ENCODE data around the gene MDM1.

The MDM1 gene

DNA sequence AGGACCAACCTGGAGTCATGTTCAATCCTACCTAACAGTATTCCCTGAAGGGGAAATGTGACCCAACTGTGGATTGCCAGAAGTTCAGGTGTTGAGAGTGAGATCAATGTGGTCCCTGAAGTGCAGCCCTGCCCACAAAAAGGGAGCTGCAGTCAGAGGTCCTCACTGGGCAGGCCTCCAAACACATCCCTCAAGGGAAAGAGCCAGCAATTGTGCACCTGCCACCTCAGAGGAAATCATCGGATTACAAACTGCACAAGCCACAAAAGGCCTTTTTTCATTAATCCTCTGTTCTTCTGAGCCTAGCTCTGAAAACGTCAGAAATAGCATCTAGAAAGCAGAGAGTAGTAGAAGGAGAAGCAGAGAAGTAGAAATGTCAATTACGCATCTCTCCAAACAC is 10.8 kb upstream of the MDM1 start:
- Histone ChIP-seq H4K5ac (ENCODE audit: low read length) (no peak overlapping the region), H4K8ac (ENCODE audit: low read depth, low read length) (no peak overlapping the region), H2AK5ac (ENCODE audit: low read length) (no peak overlapping the region), H2BK5ac (ENCODE audit: low read length) (no peak overlapping the region), H3K36me3 (ENCODE audit: control insufficient read depth, insufficient read depth, low read length) (no peaks in the 10 kb centered on the region), H3K56ac (ENCODE audit: low read length) (no peak overlapping the region), H3K4me2 (ENCODE audit: low read length) (no peak overlapping the region), H3K79me1 (ENCODE audit: low read length) (no peaks in the 10 kb centered on the region), H3K4me3 (ENCODE audit: low read length) (no peak overlapping the region), H3K23ac (ENCODE audit: low read length) (no peak overlapping the region), H2BK15ac (replicated peaks; ENCODE audit: low read depth) (no peak overlapping the region), H3K79me2 (ENCODE audit: control insufficient read depth, insufficient read depth, low read length) (no peaks in the 10 kb centered on the region), H3K27ac (ENCODE audit: low read depth, low read length) (no peak overlapping the region), H3K4me1 (ENCODE audit: control insufficient read depth, low read depth, low read length) (no peaks in the 10 kb centered on the region), H2BK120ac (ENCODE audit: low read depth, low read length) (no peak overlapping the region), H3K18ac (ENCODE audit: low read length) (no peak overlapping the region), H3K9ac (ENCODE audit: low read length) (no peak overlapping the region), H3K27me3 (ENCODE audit: insufficient read depth, low read length, poor library complexity) (no peaks in the 10 kb centered on the region), H3K4ac (ENCODE audit: low read depth, low read length) (no peak overlapping the region)
- no peak for DNase-seq
- no CpG with 5 or more reads among the region's 3 CpGs for WGBS (ENCODE audit: extremely low coverage, insufficient coverage, low lambda C conversion rate)

DNA sequence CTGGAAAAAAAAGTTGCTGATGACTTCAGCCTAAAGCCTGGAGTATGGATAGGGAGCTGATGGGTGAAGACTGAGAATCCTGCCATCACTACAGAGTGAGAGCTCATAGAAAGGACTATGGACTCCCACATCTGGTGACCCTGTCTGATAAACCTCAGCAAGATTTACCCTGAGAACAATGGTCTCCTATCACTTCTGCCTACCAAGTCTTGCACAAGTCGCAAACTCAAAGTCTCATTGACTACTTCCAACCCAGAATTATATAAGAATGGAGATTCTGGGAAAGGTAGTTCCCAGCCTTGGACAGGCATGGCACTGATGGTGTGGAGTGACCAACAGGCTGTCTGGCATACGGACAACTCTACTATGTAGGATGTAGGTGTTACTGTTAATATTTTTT is 9.7 kb upstream of the MDM1 start:
- H3K27me3 ChIP-seq (ENCODE audit: insufficient read depth, low read length, poor library complexity) = no peaks in the 10 kb centered on the region
- no peaks in the 10 kb centered on the region for H3K4me1 ChIP-seq (ENCODE audit: control insufficient read depth, low read depth, low read length)
- no CpG with 5 or more reads among the region's 2 CpGs for WGBS (ENCODE audit: extremely low coverage, insufficient coverage, low lambda C conversion rate)
- H3K18ac ChIP-seq (ENCODE audit: low read length) = no peak overlapping the region
- no peak overlapping the region for H2BK5ac ChIP-seq (ENCODE audit: low read length)
- H2AK5ac ChIP-seq (ENCODE audit: low read length) = no peak overlapping the region
- no peak overlapping the region for H3K4me3 ChIP-seq (ENCODE audit: low read length)
- no peak overlapping the region for H3K9ac ChIP-seq (ENCODE audit: low read length)
- no peak overlapping the region for H2BK120ac ChIP-seq (ENCODE audit: low read depth, low read length)
- H4K8ac ChIP-seq (ENCODE audit: low read depth, low read length) = no peak overlapping the region
- no peak overlapping the region for H3K56ac ChIP-seq (ENCODE audit: low read length)
- no peaks in the 10 kb centered on the region for H3K79me1 ChIP-seq (ENCODE audit: low read length)
- DNase-seq = no peak
- no peak overlapping the region for H3K27ac ChIP-seq (ENCODE audit: low read depth, low read length)
- H2BK15ac ChIP-seq (replicated peaks; ENCODE audit: low read depth) = no peak overlapping the region
- H3K23ac ChIP-seq (ENCODE audit: low read length) = no peak overlapping the region
- no peak overlapping the region for H4K5ac ChIP-seq (ENCODE audit: low read length)
- H3K4me2 ChIP-seq (ENCODE audit: low read length) = no peak overlapping the region
- H3K36me3 ChIP-seq (ENCODE audit: control insufficient read depth, insufficient read depth, low read length) = no peaks in the 10 kb centered on the region
- H3K79me2 ChIP-seq (ENCODE audit: control insufficient read depth, insufficient read depth, low read length) = no peaks in the 10 kb centered on the region
- H3K4ac ChIP-seq (ENCODE audit: low read depth, low read length) = no peak overlapping the region

DNA sequence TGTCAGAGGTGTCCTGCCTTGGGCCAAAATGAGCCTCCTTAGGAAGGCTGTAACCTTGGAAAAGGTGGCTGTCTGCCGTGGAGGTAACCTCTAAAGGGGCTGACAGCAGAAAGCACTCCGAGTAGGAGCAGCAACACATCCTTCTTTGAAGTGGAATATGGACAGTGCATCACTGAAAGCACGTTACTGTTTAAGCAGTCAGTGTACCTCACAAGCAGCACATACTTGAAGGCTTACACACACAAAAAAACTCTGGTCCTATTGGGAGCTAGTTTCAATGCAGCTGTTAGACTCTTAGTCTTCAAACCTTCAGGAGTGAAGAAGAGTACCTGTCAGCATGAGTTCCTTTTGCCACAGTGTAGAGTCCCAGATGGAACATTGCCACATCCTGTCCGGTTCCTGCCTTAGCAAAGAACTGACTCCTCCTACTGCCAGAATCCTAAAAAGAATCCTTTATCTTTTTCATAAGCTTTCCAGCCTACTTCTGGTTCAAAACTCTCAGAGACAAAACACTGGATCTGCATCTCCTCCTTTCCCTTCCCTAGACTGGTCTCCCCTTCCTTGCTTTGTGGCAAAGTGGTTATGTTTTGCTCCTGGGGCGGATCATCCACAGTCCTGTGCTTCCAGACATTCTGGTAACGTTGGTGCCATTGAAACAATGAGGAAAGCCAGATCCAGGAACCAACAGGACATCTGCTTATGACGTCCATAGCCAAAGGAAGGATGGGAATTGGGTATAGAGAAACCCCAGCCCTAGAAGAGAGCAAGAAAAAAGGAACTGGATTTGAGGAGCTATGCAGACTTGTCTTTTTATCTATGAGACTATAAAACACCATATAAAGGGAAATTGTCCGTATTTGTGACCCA is 8.5 kb upstream of the MDM1 start:
- Histone ChIP-seq H3K56ac (ENCODE audit: low read length) (no peak overlapping the region), H3K9ac (ENCODE audit: low read length) (no peak overlapping the region), H4K8ac (ENCODE audit: low read depth, low read length) (no peak overlapping the region), H2BK15ac (replicated peaks; ENCODE audit: low read depth) (no peak overlapping the region), H3K23ac (ENCODE audit: low read length) (no peak overlapping the region), H3K4me2 (ENCODE audit: low read length) (no peak overlapping the region), H2BK5ac (ENCODE audit: low read length) (no peak overlapping the region), H3K27ac (ENCODE audit: low read depth, low read length) (no peak overlapping the region), H3K36me3 (ENCODE audit: control insufficient read depth, insufficient read depth, low read length) (no peaks in the 10 kb centered on the region), H3K4me3 (ENCODE audit: low read length) (no peak overlapping the region), H3K79me2 (ENCODE audit: control insufficient read depth, insufficient read depth, low read length) (no peaks in the 10 kb centered on the region), H4K5ac (ENCODE audit: low read length) (no peak overlapping the region), H3K4ac (ENCODE audit: low read depth, low read length) (no peak overlapping the region), H3K79me1 (ENCODE audit: low read length) (no peaks in the 10 kb centered on the region), H3K18ac (ENCODE audit: low read length) (no peak overlapping the region), H3K27me3 (ENCODE audit: insufficient read depth, low read length, poor library complexity) (no peaks in the 10 kb centered on the region), H3K4me1 (ENCODE audit: control insufficient read depth, low read depth, low read length) (no peaks in the 10 kb centered on the region), H2AK5ac (ENCODE audit: low read length) (no peak overlapping the region), H2BK120ac (ENCODE audit: low read depth, low read length) (no peak overlapping the region)
- DNase-seq = no peak
- no CpG with 5 or more reads among the region's 8 CpGs for WGBS (ENCODE audit: extremely low coverage, insufficient coverage, low lambda C conversion rate)

DNA sequence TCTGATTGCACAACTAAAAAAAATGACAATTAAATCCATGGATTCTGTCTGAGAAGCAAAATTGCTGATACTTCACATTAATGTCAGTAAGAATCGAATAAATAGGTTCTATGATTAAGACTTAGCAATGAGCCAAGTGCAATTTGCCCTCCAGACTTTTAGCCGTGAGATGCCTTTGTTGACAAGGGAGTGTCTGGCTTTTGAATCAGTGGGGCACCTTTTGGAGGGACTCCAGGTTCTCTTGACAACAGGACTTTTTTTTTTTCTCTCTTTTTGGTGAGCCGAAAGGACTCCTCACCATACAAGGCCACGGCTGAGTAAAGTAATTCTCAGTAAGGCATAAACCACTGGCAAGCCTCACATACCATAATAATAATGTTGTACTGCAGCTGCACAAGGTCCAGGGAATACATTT is 4.7 kb upstream of the MDM1 start:
- H3K27ac ChIP-seq (ENCODE audit: low read depth, low read length) = no peak overlapping the region
- no peaks in the 10 kb centered on the region for H3K79me1 ChIP-seq (ENCODE audit: low read length)
- no CpG with 5 or more reads among the region's 4 CpGs for WGBS (ENCODE audit: extremely low coverage, insufficient coverage, low lambda C conversion rate)
- no peak for DNase-seq
- H3K4me1 ChIP-seq (ENCODE audit: control insufficient read depth, low read depth, low read length) = no peaks in the 10 kb centered on the region
- H4K5ac ChIP-seq (ENCODE audit: low read length) = no peak overlapping the region
- no peak overlapping the region for H3K4ac ChIP-seq (ENCODE audit: low read depth, low read length)
- H3K9ac ChIP-seq (ENCODE audit: low read length) = no peak overlapping the region
- no peak overlapping the region for H3K4me2 ChIP-seq (ENCODE audit: low read length)
- no peak overlapping the region for H3K4me3 ChIP-seq (ENCODE audit: low read length)
- H2BK15ac ChIP-seq (replicated peaks; ENCODE audit: low read depth) = no peak overlapping the region
- H3K79me2 ChIP-seq (ENCODE audit: control insufficient read depth, insufficient read depth, low read length) = no peaks in the 10 kb centered on the region
- H3K36me3 ChIP-seq (ENCODE audit: control insufficient read depth, insufficient read depth, low read length) = no peaks in the 10 kb centered on the region
- H3K56ac ChIP-seq (ENCODE audit: low read length) = no peak overlapping the region
- H3K23ac ChIP-seq (ENCODE audit: low read length) = no peak overlapping the region
- H2BK120ac ChIP-seq (ENCODE audit: low read depth, low read length) = no peak overlapping the region
- no peak overlapping the region for H3K18ac ChIP-seq (ENCODE audit: low read length)
- H4K8ac ChIP-seq (ENCODE audit: low read depth, low read length) = no peak overlapping the region
- no peak overlapping the region for H2BK5ac ChIP-seq (ENCODE audit: low read length)
- H3K27me3 ChIP-seq (ENCODE audit: insufficient read depth, low read length, poor library complexity) = no peaks in the 10 kb centered on the region
- no peak overlapping the region for H2AK5ac ChIP-seq (ENCODE audit: low read length)

DNA sequence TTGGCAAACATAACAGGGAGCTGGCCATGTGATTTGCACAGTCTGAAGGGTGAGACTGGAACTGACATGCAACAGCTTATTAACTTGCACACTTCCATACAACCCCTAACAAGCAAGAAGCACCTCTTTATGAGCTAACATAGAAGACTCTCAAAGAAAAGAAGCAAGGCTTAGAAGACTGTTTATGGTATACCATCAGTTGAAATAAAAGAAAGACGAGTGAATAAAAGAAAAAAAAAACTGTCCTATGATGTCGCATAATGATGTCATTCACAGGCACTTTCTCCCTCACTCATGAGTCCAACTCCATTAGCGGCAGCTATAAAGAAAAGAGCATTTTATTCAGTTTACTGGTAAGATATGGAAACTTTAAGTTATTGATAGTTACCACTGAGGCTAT is 3.3 kb upstream of the MDM1 start:
- no CpG with 5 or more reads among the region's 3 CpGs for WGBS (ENCODE audit: extremely low coverage, insufficient coverage, low lambda C conversion rate)

DNA sequence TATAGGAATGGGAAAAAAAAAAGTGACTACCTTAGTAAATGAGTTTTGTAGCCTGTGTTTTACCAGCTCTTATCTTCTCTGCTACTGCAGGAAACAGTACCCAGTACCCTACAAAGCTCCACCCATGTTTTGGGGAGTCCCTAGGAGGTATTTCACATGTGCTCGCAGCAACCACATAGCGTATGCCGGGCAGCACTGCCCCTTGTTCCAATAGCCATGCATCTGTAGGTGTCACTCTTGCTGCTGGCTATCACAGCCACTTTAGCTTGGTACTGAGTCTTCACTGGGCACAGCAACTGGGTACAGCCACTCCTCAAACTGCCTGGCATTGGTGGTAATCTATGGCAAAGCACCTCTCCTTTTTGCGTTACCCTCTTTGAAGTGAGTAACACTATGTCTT is 2.0 kb upstream of the MDM1 start:
- no peak overlapping the region for H3K4ac ChIP-seq (ENCODE audit: low read depth, low read length)
- no peaks in the 10 kb centered on the region for H3K4me1 ChIP-seq (ENCODE audit: control insufficient read depth, low read depth, low read length)
- no peak overlapping the region for H3K9ac ChIP-seq (ENCODE audit: low read length)
- H4K8ac ChIP-seq (ENCODE audit: low read depth, low read length) = no peak overlapping the region
- no peak overlapping the region for H3K4me3 ChIP-seq (ENCODE audit: low read length)
- no peak overlapping the region for H4K5ac ChIP-seq (ENCODE audit: low read length)
- no peak overlapping the region for H2AK5ac ChIP-seq (ENCODE audit: low read length)
- no peak overlapping the region for H2BK120ac ChIP-seq (ENCODE audit: low read depth, low read length)
- no peak overlapping the region for H3K18ac ChIP-seq (ENCODE audit: low read length)
- H3K36me3 ChIP-seq (ENCODE audit: control insufficient read depth, insufficient read depth, low read length) = no peaks in the 10 kb centered on the region
- no peaks in the 10 kb centered on the region for H3K79me1 ChIP-seq (ENCODE audit: low read length)
- no peak overlapping the region for H3K4me2 ChIP-seq (ENCODE audit: low read length)
- WGBS (ENCODE audit: extremely low coverage, insufficient coverage, low lambda C conversion rate) = no CpG with 5 or more reads among the region's 4 CpGs
- H3K27ac ChIP-seq (ENCODE audit: low read depth, low read length) = no peak overlapping the region
- H3K23ac ChIP-seq (ENCODE audit: low read length) = no peak overlapping the region
- H3K56ac ChIP-seq (ENCODE audit: low read length) = no peak overlapping the region
- DNase-seq = peak; percentile 43
- H2BK15ac ChIP-seq (replicated peaks; ENCODE audit: low read depth) = no peak overlapping the region
- H3K27me3 ChIP-seq (ENCODE audit: insufficient read depth, low read length, poor library complexity) = no peaks in the 10 kb centered on the region
- no peak overlapping the region for H2BK5ac ChIP-seq (ENCODE audit: low read length)
- H3K79me2 ChIP-seq (ENCODE audit: control insufficient read depth, insufficient read depth, low read length) = no peaks in the 10 kb centered on the region

More for the DNA sequence above, 3.3 kb upstream of the MDM1 start:
- Histone ChIP-seq H3K27me3 (ENCODE audit: insufficient read depth, low read length, poor library complexity) (no peaks in the 10 kb centered on the region), H3K4me3 (ENCODE audit: low read length) (no peak overlapping the region), H2BK120ac (ENCODE audit: low read depth, low read length) (no peak overlapping the region), H2BK15ac (replicated peaks; ENCODE audit: low read depth) (no peak overlapping the region), H3K18ac (ENCODE audit: low read length) (no peak overlapping the region), H2BK5ac (ENCODE audit: low read length) (no peak overlapping the region), H3K23ac (ENCODE audit: low read length) (no peak overlapping the region), H3K79me1 (ENCODE audit: low read length) (no peaks in the 10 kb centered on the region), H4K5ac (ENCODE audit: low read length) (no peak overlapping the region), H2AK5ac (ENCODE audit: low read length) (no peak overlapping the region), H3K27ac (ENCODE audit: low read depth, low read length) (no peak overlapping the region), H3K56ac (ENCODE audit: low read length) (no peak overlapping the region), H3K79me2 (ENCODE audit: control insufficient read depth, insufficient read depth, low read length) (no peaks in the 10 kb centered on the region), H3K4me1 (ENCODE audit: control insufficient read depth, low read depth, low read length) (no peaks in the 10 kb centered on the region), H3K4ac (ENCODE audit: low read depth, low read length) (no peak overlapping the region), H4K8ac (ENCODE audit: low read depth, low read length) (no peak overlapping the region), H3K36me3 (ENCODE audit: control insufficient read depth, insufficient read depth, low read length) (no peaks in the 10 kb centered on the region), H3K9ac (ENCODE audit: low read length) (no peak overlapping the region), H3K4me2 (ENCODE audit: low read length) (no peak overlapping the region)
- no peak for DNase-seq
